AG04450 (cell line): ENCODE measurements around the gene CDK16. TPM values are rescaled to one million over a fixed set of nuclear protein-coding genes. Genes with fewer than 3 reads are reported as not detected.
A peak's percentile ranks its signal among the peaks of the same experiment; 100 is the strongest.

Experiments
- CTCF ChIA-PET: fragments of 300-600, 350-600 bp; formaldehyde crosslinking; extraction: SDS; loops from one replicate; lab custom pipeline; 2022; ENCODE audit warnings: antibody characterized with exemption, inconsistent platforms; lab: Charles Lee
- POLR2A ChIA-PET: fragments of 350-600 bp; formaldehyde crosslinking; extraction: SDS; loops from one replicate; lab custom pipeline; 2021; ENCODE audit warnings: antibody characterized with exemption, inconsistent platforms; lab: Yijun Ruan, JAX
- DNase-seq: peaks from one replicate; pipeline ENCODE4 v3.0.0-alpha.2; 2011; ENCODE audit warnings: low read depth, low spot score
- H3K27ac ChIP-seq: one replicate; pipeline ENCODE4 v1.5.1; 2012; ENCODE audit warnings: low read depth, low read length, control low read depth
- H3K27me3 ChIP-seq: one replicate; pipeline ENCODE4 v1.6.0; 2012; ENCODE audit warnings: low read length; ENCODE audit not compliant: control insufficient read depth, insufficient read depth
- H3K4me3 ChIP-seq: 2 replicates; pipeline ENCODE4 v1.5.1; 2011; ENCODE audit warnings: mild to moderate bottlenecking, low read depth, low read length, control low read depth
- H3K9me3 ChIP-seq: 2 replicates; pipeline ENCODE4 v1.5.1; 2012; ENCODE audit warnings: low read length; ENCODE audit not compliant: control insufficient read depth, insufficient read depth
- polyA plus RNA-seq: library from polyadenylated mRNA; depleted of rRNA; stranded (reverse); fragments of >200 nt; gene quantifications from 2 replicates; pipeline ENCODE4 v1.2.3, GENCODE V29; 2011
- TF ChIP-seq, protein P1 (sequence below): IDR thresholded peaks from 2 replicates; pipeline ENCODE4 v1.5.1; 2011; ENCODE audit warnings: low read depth, low read length, control low read depth, inconsistent platforms

Gene CDK16
- polyA plus RNA-seq, 1 experiment = 89.9 TPM

DNA sequence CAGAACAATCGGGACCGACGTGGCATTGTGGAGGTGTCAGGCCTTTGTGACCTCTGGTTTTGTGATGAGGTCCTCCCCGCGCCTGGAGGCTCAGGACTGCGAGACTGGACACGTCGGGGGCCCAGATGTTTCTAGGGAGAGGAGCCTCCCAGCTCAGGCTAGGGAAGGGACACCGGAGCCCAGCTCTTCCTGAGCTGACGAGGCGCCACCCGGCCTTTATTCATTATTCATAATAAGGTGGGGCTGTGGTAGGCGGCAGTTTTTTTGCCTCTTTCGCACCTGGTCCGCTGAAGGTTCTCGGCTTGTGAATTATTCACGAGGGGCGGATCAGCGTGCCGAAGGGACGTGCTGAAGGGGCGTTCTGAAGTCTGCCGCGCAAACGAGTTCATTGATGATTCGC, 27.1 kb upstream of the CDK16 start:
- TF ChIP-seq, protein P1, sequence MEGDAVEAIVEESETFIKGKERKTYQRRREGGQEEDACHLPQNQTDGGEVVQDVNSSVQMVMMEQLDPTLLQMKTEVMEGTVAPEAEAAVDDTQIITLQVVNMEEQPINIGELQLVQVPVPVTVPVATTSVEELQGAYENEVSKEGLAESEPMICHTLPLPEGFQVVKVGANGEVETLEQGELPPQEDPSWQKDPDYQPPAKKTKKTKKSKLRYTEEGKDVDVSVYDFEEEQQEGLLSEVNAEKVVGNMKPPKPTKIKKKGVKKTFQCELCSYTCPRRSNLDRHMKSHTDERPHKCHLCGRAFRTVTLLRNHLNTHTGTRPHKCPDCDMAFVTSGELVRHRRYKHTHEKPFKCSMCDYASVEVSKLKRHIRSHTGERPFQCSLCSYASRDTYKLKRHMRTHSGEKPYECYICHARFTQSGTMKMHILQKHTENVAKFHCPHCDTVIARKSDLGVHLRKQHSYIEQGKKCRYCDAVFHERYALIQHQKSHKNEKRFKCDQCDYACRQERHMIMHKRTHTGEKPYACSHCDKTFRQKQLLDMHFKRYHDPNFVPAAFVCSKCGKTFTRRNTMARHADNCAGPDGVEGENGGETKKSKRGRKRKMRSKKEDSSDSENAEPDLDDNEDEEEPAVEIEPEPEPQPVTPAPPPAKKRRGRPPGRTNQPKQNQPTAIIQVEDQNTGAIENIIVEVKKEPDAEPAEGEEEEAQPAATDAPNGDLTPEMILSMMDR = no peak
- ChIA-PET CTCF (interaction anchor here (2.2 kb wide), 1 partner anchor 193 kb away, joined by 14 read pairs; no protein-coding TSS in a partner anchor), POLR2A (interaction anchor here (0.6 to 0.8 kb wide), 2 partner anchors 26 to 192 kb away, joined by 3 to 7 read pairs; no protein-coding TSS in a partner anchor)
- no peak for DNase-seq
- Histone ChIP-seq H3K27me3 (no peaks in the 10 kb centered on the region), H3K9me3 (no peaks in the 10 kb centered on the region), H3K27ac (no peak overlapping the region), H3K4me3 (peak overlapping the region; percentile 66)

DNA sequence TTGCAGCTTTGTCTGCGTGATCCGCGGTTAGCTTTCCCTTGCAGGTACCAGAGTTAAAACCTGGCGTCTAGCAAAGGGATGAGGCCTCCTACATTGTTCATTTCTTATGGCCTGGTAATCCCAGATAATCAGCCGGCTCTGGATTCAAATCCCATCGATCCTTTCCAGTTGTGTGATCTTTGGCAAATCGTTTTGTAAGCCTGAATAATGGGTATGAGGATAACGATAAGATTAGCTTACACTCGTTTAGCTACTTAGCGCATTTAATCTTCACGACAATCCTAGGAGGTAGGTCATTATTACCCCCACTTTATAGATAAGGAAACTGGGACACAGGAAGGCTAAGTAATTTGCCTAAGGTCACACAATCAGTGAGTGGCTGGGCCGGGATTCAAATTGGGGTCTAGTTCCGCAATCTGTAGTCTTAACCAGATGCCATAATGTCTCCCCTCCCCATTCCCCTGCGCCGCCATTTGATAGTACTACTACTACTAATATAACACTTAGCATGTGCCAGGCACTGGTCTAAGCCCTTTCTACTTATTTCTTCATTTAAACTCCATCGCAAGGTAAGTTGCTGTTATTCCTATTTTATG, 26.6 kb upstream of the CDK16 start:
- Histone ChIP-seq H3K9me3 (no peaks in the 10 kb centered on the region), H3K27me3 (no peaks in the 10 kb centered on the region), H3K27ac (no peak overlapping the region), H3K4me3 (peak overlapping the region; percentile 66)
- DNase-seq = no peak
- ChIA-PET POLR2A (no interaction called here), CTCF (interaction anchor here (2.2 kb wide), 1 partner anchor 193 kb away, joined by 14 read pairs; no protein-coding TSS in a partner anchor)
- TF ChIP-seq, protein P1 = no peak

DNA sequence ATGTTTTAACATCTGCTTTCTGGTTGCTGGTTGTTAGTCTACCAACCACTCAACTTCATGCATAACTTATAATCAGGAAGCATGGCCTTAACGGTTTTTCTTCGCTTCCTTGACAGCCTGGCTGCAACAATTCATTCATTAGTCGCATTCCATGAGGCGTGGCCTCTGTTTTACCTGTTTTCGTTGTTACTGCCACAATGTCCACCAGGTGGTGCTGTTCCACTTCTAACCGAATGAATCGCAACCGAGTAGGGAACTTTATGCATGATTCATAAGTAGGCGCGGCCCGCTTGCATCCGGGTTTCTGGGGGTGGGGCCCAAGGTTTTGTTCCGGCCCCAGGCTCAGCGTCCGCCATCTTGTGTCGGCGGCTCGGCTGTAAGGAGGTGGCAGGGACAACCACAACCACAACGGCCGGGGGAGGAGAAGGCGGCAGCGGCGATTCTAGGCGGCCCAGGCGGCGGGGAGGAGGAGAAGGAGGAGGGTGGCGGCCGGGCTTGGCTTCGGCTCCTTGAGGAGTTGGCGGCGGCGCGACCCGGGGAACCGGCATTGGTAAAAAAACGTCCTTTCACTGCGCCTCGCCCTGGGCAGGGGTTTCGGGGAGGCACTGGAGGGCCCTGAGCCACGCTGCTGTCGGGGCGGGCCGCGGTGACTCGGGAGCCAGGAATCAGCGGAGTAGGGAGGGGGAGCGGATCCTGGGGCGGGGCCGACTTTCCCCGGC, 24.8 kb upstream of the CDK16 start, which contains the start of gene UBA1:
Gene UBA1 (plus strand): TSS at position 355 of the 719 bp plus-strand sequence. CDS start 4,974 bp downstream, outside the sequence.
- Histone ChIP-seq H3K9me3 (no peaks in the 10 kb centered on the region), H3K4me3 (peak within 1 kb of the TSS; percentile 77), H3K27ac (peak within 1 kb of the TSS; percentile 86), H3K27me3 (no peaks in the 10 kb centered on the region)
- ChIA-PET POLR2A (interaction anchor here (0.6 to 1.0 kb wide), 3 partner anchors 24 to 181 kb away, joined by 3 to 9 read pairs (median 4); no protein-coding TSS in a partner anchor), CTCF (interaction anchor here (1.0 to 1.7 kb wide), 4 partner anchors 118 to 330 kb away, joined by 3 to 8 read pairs (median 4); no protein-coding TSS in a partner anchor)
- peak; percentile 80 for DNase-seq
- TF ChIP-seq, protein P1 = peak; percentile 62

DNA sequence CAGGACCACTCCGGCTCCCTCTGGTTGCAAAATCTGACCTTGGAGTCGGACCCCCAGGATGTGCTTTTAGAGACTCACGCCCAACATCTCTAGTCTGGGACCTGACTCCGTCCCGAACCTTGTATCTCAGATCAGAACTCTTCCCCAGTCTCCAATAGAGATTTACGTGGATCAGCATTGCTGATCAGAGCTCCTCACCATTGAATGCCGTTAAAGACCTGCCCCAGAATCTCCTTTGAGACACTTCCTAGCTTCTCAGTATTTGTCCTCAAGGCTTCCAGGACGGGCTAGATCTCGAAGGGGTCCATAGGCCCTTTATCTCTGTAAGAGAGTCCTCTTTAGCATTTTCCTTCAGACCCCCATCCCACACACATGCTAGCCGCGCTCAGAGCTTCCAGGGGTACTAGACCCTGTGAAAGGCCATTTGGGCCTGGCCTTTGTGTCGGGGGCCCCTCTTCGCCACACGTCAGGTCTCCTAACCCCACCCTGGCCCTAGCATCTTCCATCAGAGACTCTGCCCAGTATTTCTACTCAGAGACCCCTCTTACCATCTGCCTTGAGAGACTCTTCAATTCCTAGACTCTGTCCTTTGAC, 24.2 kb upstream of the CDK16 start:
- Histone ChIP-seq H3K27me3 (no peaks in the 10 kb centered on the region), H3K9me3 (no peaks in the 10 kb centered on the region), H3K4me3 (peak overlapping the region; percentile 77), H3K27ac (peak overlapping the region; percentile 86)
- CTCF ChIA-PET = interaction anchor here (1.1 to 1.7 kb wide), 2 partner anchors 118 to 190 kb away, joined by 3 to 8 read pairs; no protein-coding TSS in a partner anchor
- POLR2A ChIA-PET = interaction anchor here (0.6 to 1.0 kb wide), 3 partner anchors 24 to 181 kb away, joined by 3 to 9 read pairs (median 4); no protein-coding TSS in a partner anchor
- no peak for DNase-seq
- TF ChIP-seq, protein P1 = no peak
